ENCODE results near the gene MAST4.
A peak's percentile ranks its signal among the peaks of the same experiment; 100 is the strongest.

The MAST4 gene

DNA sequence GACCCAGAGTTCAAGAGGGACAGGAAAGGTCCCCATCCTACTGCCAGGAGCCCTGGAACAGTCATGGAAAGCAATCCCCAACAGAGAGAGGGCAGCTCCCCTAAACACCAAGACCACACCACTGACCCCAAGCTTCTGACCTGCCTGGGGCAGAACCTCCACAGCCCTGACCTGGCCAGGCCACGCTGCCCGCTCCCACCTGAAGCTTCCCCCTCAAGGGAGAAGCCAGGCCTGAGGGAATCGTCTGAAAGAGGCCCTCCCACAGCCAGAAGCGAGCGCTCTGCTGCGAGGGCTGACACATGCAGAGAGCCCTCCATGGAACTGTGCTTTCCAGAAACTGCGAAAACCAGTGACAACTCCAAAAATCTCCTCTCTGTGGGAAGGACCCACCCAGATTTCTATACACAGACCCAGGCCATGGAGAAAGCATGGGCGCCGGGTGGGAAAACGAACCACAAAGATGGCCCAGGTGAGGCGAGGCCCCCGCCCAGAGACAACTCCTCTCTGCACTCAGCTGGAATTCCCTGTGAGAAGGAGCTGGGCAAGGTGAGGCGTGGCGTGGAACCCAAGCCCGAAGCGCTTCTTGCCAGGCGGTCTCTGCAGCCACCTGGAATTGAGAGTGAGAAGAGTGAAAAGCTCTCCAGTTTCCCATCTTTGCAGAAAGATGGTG lies 568.8 kb downstream of the MAST4 start:
- H3K4me3 ChIP-seq (ENCODE audit: insufficient read depth in 1 of 2, low read depth in 1 of 2, low read length in 2 of 2) = no peak overlapping the region
- no peak overlapping the region for H2AK5ac ChIP-seq (ENCODE audit: low read length, severe bottlenecking)
- no peak overlapping the region for H3K27ac ChIP-seq (ENCODE audit: low read length, poor library complexity, severe bottlenecking)
- no peak overlapping the region for H3K23ac ChIP-seq (ENCODE audit: low read length in 2 of 2)
- no peaks in the 10 kb centered on the region for H3K4me1 ChIP-seq (ENCODE audit: control insufficient read depth, insufficient read depth, low read depth, low read length)
- H2AFZ ChIP-seq (ENCODE audit: low read depth, low read length) = no peak overlapping the region
- H3K18ac ChIP-seq (ENCODE audit: low read depth in 1 of 2, low read length in 2 of 2) = no peak overlapping the region
- peaks cover 45 to 66% of the 10 kb centered on the region in 2 experiments for H3K36me3 ChIP-seq (ENCODE audit: control insufficient read depth in 1 of 2, insufficient read depth in 2 of 2, low read depth in 1 of 2, low read length in 2 of 2)
- no peak overlapping the region for H2BK120ac ChIP-seq (ENCODE audit: low read depth, low read length)
- H3K14ac ChIP-seq (ENCODE audit: low read length in 2 of 2) = no peak overlapping the region
- H4K8ac ChIP-seq (ENCODE audit: low read length) = peak overlapping the region; percentile 19
- no peak overlapping the region for H4K91ac ChIP-seq (ENCODE audit: low read length)
- H2BK5ac ChIP-seq (ENCODE audit: low read depth, low read length, poor library complexity, severe bottlenecking) = no peak overlapping the region
- H3K79me1 ChIP-seq (replicated peaks; ENCODE audit: low read length, poor library complexity, severe bottlenecking) = peaks cover 2% of the 10 kb centered on the region
- no peak overlapping the region for H2BK15ac ChIP-seq (ENCODE audit: low read depth, poor library complexity, severe bottlenecking)
- H3K4ac ChIP-seq (ENCODE audit: low read depth in 1 of 2, low read length in 2 of 2) = no peak overlapping the region
- H3K9ac ChIP-seq (ENCODE audit: low read length) = no peak overlapping the region
- 96% methylated on average over 15 of the region's 17 CpGs for WGBS
- DNase-seq = no peak
- no peaks in the 10 kb centered on the region for H3K27me3 ChIP-seq (ENCODE audit: control insufficient read depth in 1 of 2, insufficient read depth in 1 of 2, low read length in 2 of 2)
- no peak overlapping the region for H3K4me2 ChIP-seq (ENCODE audit: low read length, poor library complexity, severe bottlenecking)
- H2BK12ac ChIP-seq (ENCODE audit: low read length in 2 of 2) = no peak overlapping the region
- no peaks in the 10 kb centered on the region for H3K9me3 ChIP-seq (ENCODE audit: control insufficient read depth, low read length)

GRCh38 chr5:67165526-67166459 lies 569.6 kb downstream of the MAST4 start:
- H3K4ac ChIP-seq (ENCODE audit: low read depth in 1 of 2, low read length in 2 of 2) = peak overlapping the region in 1 of 2 experiments; percentile 56
- H3K36me3 ChIP-seq (ENCODE audit: control insufficient read depth in 1 of 2, insufficient read depth in 2 of 2, low read depth in 1 of 2, low read length in 2 of 2) = peaks cover 45 to 64% of the 10 kb centered on the region in 2 experiments
- peak overlapping the region; percentile 25 to 56 for H3K18ac ChIP-seq (ENCODE audit: low read depth in 1 of 2, low read length in 2 of 2)
- H3K4me1 ChIP-seq (ENCODE audit: control insufficient read depth, insufficient read depth, low read depth, low read length) = no peaks in the 10 kb centered on the region
- no peak overlapping the region for H2BK5ac ChIP-seq (ENCODE audit: low read depth, low read length, poor library complexity, severe bottlenecking)
- H4K8ac ChIP-seq (ENCODE audit: low read length) = peak overlapping the region; percentile 85
- H3K9ac ChIP-seq (ENCODE audit: low read length) = peak overlapping the region; percentile 80
- no peak overlapping the region for H3K4me3 ChIP-seq (ENCODE audit: insufficient read depth in 1 of 2, low read depth in 1 of 2, low read length in 2 of 2)
- no peak overlapping the region for H3K4me2 ChIP-seq (ENCODE audit: low read length, poor library complexity, severe bottlenecking)
- H2BK120ac ChIP-seq (ENCODE audit: low read depth, low read length) = peak overlapping the region; percentile 15
- peak overlapping the region in 1 of 2 experiments; percentile 54 for H2BK12ac ChIP-seq (ENCODE audit: low read length in 2 of 2)
- no peaks in the 10 kb centered on the region for H3K9me3 ChIP-seq (ENCODE audit: control insufficient read depth, low read length)
- H2AFZ ChIP-seq (ENCODE audit: low read depth, low read length) = no peak overlapping the region
- no peak overlapping the region for H3K27ac ChIP-seq (ENCODE audit: low read length, poor library complexity, severe bottlenecking)
- H3K27me3 ChIP-seq (ENCODE audit: control insufficient read depth in 1 of 2, insufficient read depth in 1 of 2, low read length in 2 of 2) = no peaks in the 10 kb centered on the region
- peak overlapping the region; percentile 37 for H2BK15ac ChIP-seq (ENCODE audit: low read depth, poor library complexity, severe bottlenecking)
- DNase-seq = peak; percentile 66
- H3K14ac ChIP-seq (ENCODE audit: low read length in 2 of 2) = no peak overlapping the region
- peak overlapping the region; percentile 78 for H4K91ac ChIP-seq (ENCODE audit: low read length)
- peaks cover 2% of the 10 kb centered on the region for H3K79me1 ChIP-seq (replicated peaks; ENCODE audit: low read length, poor library complexity, severe bottlenecking)
- 62% methylated on average over 36 of the region's 36 CpGs for WGBS
- no peak overlapping the region for H2AK5ac ChIP-seq (ENCODE audit: low read length, severe bottlenecking)
- H3K23ac ChIP-seq (ENCODE audit: low read length in 2 of 2) = no peak overlapping the region

DNA sequence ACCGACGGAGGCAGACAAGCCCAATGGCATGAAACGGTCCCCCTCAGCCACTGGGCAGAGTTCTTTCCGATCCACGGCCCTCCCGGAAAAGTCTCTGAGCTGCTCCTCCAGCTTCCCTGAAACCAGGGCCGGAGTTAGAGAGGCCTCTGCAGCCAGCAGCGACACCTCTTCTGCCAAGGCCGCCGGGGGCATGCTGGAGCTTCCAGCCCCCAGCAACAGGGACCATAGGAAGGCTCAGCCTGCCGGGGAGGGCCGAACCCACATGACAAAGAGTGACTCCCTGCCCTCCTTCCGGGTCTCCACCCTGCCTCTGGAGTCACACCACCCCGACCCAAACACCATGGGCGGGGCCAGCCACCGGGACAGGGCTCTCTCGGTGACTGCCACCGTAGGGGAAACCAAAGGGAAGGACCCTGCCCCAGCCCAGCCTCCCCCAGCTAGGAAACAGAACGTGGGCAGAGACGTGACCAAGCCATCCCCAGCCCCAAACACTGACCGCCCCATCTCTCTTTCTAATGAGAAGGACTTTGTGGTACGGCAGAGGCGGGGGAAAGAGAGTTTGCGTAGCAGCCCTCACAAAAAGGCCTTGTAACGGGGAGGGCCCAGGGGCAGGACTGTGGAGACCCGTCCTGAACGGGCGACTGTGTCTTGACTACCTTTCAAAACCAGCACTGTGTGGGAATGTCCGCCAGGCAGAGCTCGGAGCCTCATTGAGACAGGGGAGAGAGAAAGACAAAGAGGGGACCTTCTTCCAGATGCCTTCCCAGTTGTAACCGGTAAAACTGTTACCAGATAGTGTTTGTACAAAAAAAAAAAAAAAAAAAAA lies 570.5 kb downstream of the MAST4 start:
- WGBS = 77% methylated on average over 30 of the region's 31 CpGs
- Histone ChIP-seq H3K18ac (ENCODE audit: low read depth in 1 of 2, low read length in 2 of 2) (peak overlapping the region; percentile 46 to 56), H3K9me3 (ENCODE audit: control insufficient read depth, low read length) (no peaks in the 10 kb centered on the region), H2AK5ac (ENCODE audit: low read length, severe bottlenecking) (no peak overlapping the region), H2BK12ac (ENCODE audit: low read length in 2 of 2) (peak overlapping the region in 1 of 2 experiments; percentile 92), H3K79me1 (replicated peaks; ENCODE audit: low read length, poor library complexity, severe bottlenecking) (peaks cover 2% of the 10 kb centered on the region), H3K4ac (ENCODE audit: low read depth in 1 of 2, low read length in 2 of 2) (peak overlapping the region; percentile 49 to 83), H4K91ac (ENCODE audit: low read length) (peak overlapping the region; percentile 72), H4K8ac (ENCODE audit: low read length) (peak overlapping the region; percentile 83), H3K4me2 (ENCODE audit: low read length, poor library complexity, severe bottlenecking) (no peak overlapping the region), H2BK5ac (ENCODE audit: low read depth, low read length, poor library complexity, severe bottlenecking) (no peak overlapping the region), H3K27ac (ENCODE audit: low read length, poor library complexity, severe bottlenecking) (no peak overlapping the region), H3K23ac (ENCODE audit: low read length in 2 of 2) (no peak overlapping the region), H2BK15ac (ENCODE audit: low read depth, poor library complexity, severe bottlenecking) (peak overlapping the region; percentile 37), H3K36me3 (ENCODE audit: control insufficient read depth in 1 of 2, insufficient read depth in 2 of 2, low read depth in 1 of 2, low read length in 2 of 2) (peaks cover 45 to 61% of the 10 kb centered on the region in 2 experiments), H2BK120ac (ENCODE audit: low read depth, low read length) (no peak overlapping the region), H3K4me1 (ENCODE audit: control insufficient read depth, insufficient read depth, low read depth, low read length) (no peaks in the 10 kb centered on the region), H3K14ac (ENCODE audit: low read length in 2 of 2) (peak overlapping the region in 1 of 2 experiments; percentile 12), H3K27me3 (ENCODE audit: control insufficient read depth in 1 of 2, insufficient read depth in 1 of 2, low read length in 2 of 2) (no peaks in the 10 kb centered on the region), H2AFZ (ENCODE audit: low read depth, low read length) (peak overlapping the region; percentile 46), H3K9ac (ENCODE audit: low read length) (peak overlapping the region; percentile 80), H3K4me3 (ENCODE audit: insufficient read depth in 1 of 2, low read depth in 1 of 2, low read length in 2 of 2) (no peak overlapping the region)
- DNase-seq = no peak
